Chondrocyte (in vitro differentiated cells): ENCODE results near the gene GFRA1. TPM values are rescaled to one million over a fixed set of nuclear protein-coding genes. Genes with fewer than 3 reads are reported as not detected.
"Not testable (repeated sequence)": the region's sequence is repeated elsewhere in the genome, so short reads cannot be mapped to it uniquely, and the experiment has no call there.

Source experiments
- DNase-seq: peaks from one replicate; pipeline ENCODE4 v3.0.0; 2021; ENCODE audit warnings: mixed read lengths, low spot score
- H3K27ac Mint-ChIP-seq: one replicate; pipeline ENCODE4 v1.8.0; 2021; ENCODE audit warnings: mild to moderate bottlenecking, moderate library complexity, mixed read lengths; ENCODE audit not compliant: unreplicated experiment
- H3K27me3 Mint-ChIP-seq: 2 replicates; pipeline ENCODE4 v1.8.0; 2021; ENCODE audit warnings: low read depth, mixed read lengths
- H3K36me3 Mint-ChIP-seq: 2 replicates; pipeline ENCODE4 v1.8.0; 2021; ENCODE audit warnings: low read depth, mixed read lengths
- H3K4me1 Mint-ChIP-seq: 2 replicates; pipeline ENCODE4 v1.8.0; 2021; ENCODE audit warnings: low read depth, mild to moderate bottlenecking, mixed read lengths
- H3K4me3 Mint-ChIP-seq: one replicate; pipeline ENCODE4 v1.8.0; 2021; ENCODE audit warnings: mild to moderate bottlenecking, moderate library complexity, mixed read lengths; ENCODE audit not compliant: unreplicated experiment
- H3K9me3 Mint-ChIP-seq: 2 replicates; pipeline ENCODE4 v1.8.0; 2021; ENCODE audit warnings: low read depth, mixed read lengths
- total RNA-seq: library from RNA; stranded (reverse); gene quantifications from 3 replicates; pipeline ENCODE4 v1.2.1, GENCODE V29; 2021
- TF ChIP-seq, protein P1 (sequence below): fragments of 200-600 bp; sonication (generic); IDR thresholded peaks from 2 replicates; pipeline ENCODE4 v1.5.0; 2021; ENCODE audit warnings: antibody characterized with exemption, mild to moderate bottlenecking, moderate library complexity

GFRA1 gene
- total RNA-seq, 1 donor from 2014 or later = 79.7 TPM

DNA sequence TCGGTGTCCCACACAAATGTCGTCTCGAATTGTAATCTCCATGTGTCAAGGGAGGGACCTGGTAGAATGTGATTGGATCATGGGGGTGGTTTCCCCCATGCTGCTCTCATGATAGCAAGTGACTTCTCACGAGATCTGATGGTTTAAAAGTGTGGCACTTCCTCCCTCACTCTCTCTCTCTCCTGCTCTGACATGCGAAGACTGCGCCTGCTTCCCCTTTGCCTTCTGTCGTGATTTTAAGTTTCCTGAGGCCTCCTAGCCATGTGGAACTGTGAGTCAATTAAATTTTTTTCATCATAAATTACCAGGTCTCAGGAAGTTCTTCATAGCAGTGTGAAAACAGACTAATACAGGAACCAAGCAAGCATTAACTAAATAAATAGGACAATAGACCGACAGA lies 229.1 kb downstream of the GFRA1 start:
- no peak for DNase-seq
- H3K4me1 Mint-ChIP-seq = peaks cover 29% of the 10 kb centered on the region
- H3K36me3 Mint-ChIP-seq = no peaks in the 10 kb centered on the region
- H3K9me3 Mint-ChIP-seq = peaks cover 6% of the 10 kb centered on the region
- TF ChIP-seq, protein P1, sequence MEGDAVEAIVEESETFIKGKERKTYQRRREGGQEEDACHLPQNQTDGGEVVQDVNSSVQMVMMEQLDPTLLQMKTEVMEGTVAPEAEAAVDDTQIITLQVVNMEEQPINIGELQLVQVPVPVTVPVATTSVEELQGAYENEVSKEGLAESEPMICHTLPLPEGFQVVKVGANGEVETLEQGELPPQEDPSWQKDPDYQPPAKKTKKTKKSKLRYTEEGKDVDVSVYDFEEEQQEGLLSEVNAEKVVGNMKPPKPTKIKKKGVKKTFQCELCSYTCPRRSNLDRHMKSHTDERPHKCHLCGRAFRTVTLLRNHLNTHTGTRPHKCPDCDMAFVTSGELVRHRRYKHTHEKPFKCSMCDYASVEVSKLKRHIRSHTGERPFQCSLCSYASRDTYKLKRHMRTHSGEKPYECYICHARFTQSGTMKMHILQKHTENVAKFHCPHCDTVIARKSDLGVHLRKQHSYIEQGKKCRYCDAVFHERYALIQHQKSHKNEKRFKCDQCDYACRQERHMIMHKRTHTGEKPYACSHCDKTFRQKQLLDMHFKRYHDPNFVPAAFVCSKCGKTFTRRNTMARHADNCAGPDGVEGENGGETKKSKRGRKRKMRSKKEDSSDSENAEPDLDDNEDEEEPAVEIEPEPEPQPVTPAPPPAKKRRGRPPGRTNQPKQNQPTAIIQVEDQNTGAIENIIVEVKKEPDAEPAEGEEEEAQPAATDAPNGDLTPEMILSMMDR = no peak
- H3K4me3 Mint-ChIP-seq = no peak overlapping the region
- no peaks in the 10 kb centered on the region for H3K27me3 Mint-ChIP-seq
- H3K27ac Mint-ChIP-seq = no peak overlapping the region

DNA sequence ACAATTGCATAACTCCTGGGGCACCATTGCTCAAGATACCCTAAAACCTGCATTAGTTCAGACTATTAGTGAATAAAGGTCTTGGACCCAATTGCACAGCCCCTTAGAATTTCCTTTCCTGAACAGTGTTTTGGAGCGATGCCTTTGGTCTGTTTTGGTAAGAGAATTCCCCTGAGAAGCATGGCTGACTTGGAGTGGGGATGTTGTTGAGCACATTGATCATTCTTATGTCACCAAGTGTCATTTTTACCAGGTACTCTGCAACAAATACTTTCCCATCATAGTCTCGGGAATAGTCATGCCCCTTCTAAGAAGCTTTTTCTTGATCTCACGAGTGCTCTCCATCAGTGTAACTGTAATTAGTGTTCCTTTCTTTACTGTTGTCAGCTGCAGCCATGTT lies 229.7 kb downstream of the GFRA1 start:
- H3K27me3 Mint-ChIP-seq = no peaks in the 10 kb centered on the region
- no peak overlapping the region for H3K27ac Mint-ChIP-seq
- H3K4me3 Mint-ChIP-seq = no peak overlapping the region
- peaks cover 6% of the 10 kb centered on the region for H3K9me3 Mint-ChIP-seq
- peaks cover 30% of the 10 kb centered on the region for H3K4me1 Mint-ChIP-seq
- no peaks in the 10 kb centered on the region for H3K36me3 Mint-ChIP-seq
- TF ChIP-seq, protein P1 = no peak
- DNase-seq = no peak

DNA sequence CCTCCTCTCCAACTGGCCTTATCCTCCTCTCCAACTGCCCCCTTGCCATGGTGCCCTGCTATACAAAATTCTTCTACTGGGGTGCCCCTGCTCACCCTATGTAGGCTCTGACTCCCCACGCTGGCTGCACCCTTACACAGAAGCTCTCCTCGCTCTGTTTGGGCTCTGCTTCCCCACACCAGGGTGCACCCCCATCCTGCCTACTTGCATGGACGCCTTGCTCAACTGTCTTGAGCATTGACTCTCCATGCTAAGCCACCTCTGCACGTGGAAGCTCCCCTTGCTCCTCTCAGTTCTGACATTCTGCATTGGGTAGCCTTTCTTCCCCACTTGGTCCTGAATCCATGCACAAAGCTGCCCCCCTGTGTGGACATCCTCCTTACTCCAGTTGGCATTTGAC lies 231.1 kb downstream of the GFRA1 start:
- no peak for DNase-seq
- no peaks in the 10 kb centered on the region for H3K27me3 Mint-ChIP-seq
- H3K36me3 Mint-ChIP-seq = no peaks in the 10 kb centered on the region
- peaks cover 29% of the 10 kb centered on the region for H3K4me1 Mint-ChIP-seq
- no peak overlapping the region for H3K27ac Mint-ChIP-seq
- TF ChIP-seq, protein P1 = no peak
- no peak overlapping the region for H3K4me3 Mint-ChIP-seq
- H3K9me3 Mint-ChIP-seq = peaks cover 6% of the 10 kb centered on the region

DNA sequence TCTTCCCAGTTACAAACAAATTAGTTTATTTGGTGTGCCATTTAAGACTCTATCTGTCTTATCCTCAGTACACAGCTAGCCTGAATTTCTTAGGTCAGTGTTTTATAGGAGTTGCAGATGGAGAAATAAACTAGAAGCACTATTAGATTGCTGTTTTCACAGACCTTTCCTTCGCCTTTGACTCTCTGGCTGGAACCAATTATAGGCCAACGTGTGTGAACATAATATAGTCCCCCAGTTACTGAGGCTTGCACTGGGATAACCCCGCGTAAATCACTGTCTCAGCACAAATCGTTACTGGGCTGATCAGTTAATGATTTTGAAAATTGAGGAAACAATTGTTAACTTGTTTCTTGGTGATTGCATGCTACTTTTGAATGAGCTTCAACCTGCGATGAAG lies 233.4 kb downstream of the GFRA1 start:
- Mint-ChIP-seq H3K27ac (no peak overlapping the region), H3K4me3 (no peak overlapping the region), H3K36me3 (no peaks in the 10 kb centered on the region), H3K9me3 (peaks cover 9% of the 10 kb centered on the region), H3K27me3 (no peaks in the 10 kb centered on the region), H3K4me1 (peaks cover 14% of the 10 kb centered on the region)
- no peak for DNase-seq
- TF ChIP-seq, protein P1 = no peak

DNA sequence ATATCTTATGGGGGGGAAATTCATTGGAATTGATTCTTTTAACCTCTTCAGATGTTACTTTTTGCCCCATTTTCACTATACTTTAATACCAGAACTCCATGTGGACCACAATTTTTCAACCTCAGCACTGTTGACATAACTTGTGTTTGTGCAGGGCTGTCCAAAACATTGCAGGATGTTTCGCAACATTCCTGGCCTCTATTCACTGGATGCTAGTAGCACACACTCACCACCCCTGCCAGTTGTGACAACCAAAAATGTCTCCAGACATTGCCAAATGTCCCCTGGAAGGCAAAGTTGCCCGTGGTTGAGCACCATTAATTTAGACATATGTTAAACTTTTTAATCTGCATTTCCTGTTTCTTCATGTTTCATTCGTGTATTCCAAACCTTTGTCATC lies 234.7 kb downstream of the GFRA1 start:
- Mint-ChIP-seq H3K27ac (no peak overlapping the region), H3K4me1 (peaks cover 4% of the 10 kb centered on the region), H3K27me3 (no peaks in the 10 kb centered on the region), H3K36me3 (peaks cover 4% of the 10 kb centered on the region), H3K4me3 (no peak overlapping the region), H3K9me3 (peaks cover 15% of the 10 kb centered on the region)
- TF ChIP-seq, protein P1 = no peak
- no peak for DNase-seq

DNA sequence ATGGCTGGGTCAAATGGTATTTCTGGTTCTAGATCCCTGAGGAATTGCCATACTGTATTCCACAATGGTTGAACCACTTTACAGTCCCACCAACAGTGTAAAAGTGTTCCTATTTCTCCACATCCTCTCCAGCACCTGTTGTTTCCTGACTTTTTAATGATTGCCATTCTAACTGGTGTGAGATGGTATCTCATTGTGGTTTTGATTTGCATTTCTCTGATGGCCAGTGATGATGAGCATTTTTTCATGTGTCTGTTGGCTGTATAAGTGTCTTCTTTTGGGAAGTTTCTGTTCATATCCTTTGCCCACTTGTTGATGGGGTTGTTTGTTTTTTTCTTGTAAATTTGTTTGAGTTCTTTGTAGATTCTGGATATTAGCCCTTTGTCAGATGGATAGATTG lies 237.6 kb downstream of the GFRA1 start:
- not testable (repeated sequence) for H3K36me3 Mint-ChIP-seq

More for the DNA sequence above, 237.6 kb downstream of the GFRA1 start:
- not testable (repeated sequence) for H3K27ac Mint-ChIP-seq, H3K4me1 Mint-ChIP-seq, H3K27me3 Mint-ChIP-seq, DNase-seq, H3K4me3 Mint-ChIP-seq
- peaks cover 18% of the 10 kb centered on the region for H3K9me3 Mint-ChIP-seq
